GM12892 (cell line): Measurements from ENCODE around the gene PDE7B.

Experiments
- POLR2AphosphoS5 ChIP-seq: IDR thresholded peaks from 2 replicates; pipeline ENCODE4 v1.6.1; 2011; ENCODE audit warnings: low read depth, low read length, control low read depth
- TAF1 ChIP-seq: IDR thresholded peaks from 2 replicates; pipeline ENCODE4 v1.6.1; 2011; ENCODE audit warnings: low read depth, mild to moderate bottlenecking, control low read depth, low read length, borderline replicate concordance

GRCh38 chr6:136163260-136163659 is 311.8 kb downstream of the PDE7B start:
- TF ChIP-seq POLR2AphosphoS5, result no peak
- no peak for TF ChIP-seq TAF1
